C4-2B (cell line): ENCODE results near the gene EPHA2.

ENCODE experiments used
- CTCF ChIP-seq: fragments of 450-650 bp; conservative IDR thresholded peaks from 2 replicates; pipeline ENCODE4 v1.5.1; 2017; ENCODE audit warnings: mild to moderate bottlenecking
- ZFX ChIP-seq: fragments of 450-650 bp; IDR thresholded peaks from 2 replicates; pipeline ENCODE4 v1.6.1; 2017

- no peak for TF ChIP-seq CTCF
- TF ChIP-seq ZFX = no peak
Measured at GRCh38 chr1:16199157-16199501, 43.3 kb upstream of the EPHA2 start.
